BLaER1 treated with 17β-estradiol and CSF1 and Interleukin-3, amounts not matched to agents 10 nM and 100 nM (cell line): ENCODE results near the gene ANP32B.
A peak's percentile ranks its signal among the peaks of the same experiment; 100 is the strongest.
"Not testable (repeated sequence)": the region's sequence is repeated elsewhere in the genome, so short reads cannot be mapped to it uniquely, and the experiment has no call there.

Source experiments
- H3K27ac ChIP-seq, 11 experiments: shearing (Covaris generic); formaldehyde crosslinking; 2 replicates each; pipeline ENCODE4 v1.8.1; 2022
- H3K27me3 ChIP-seq, 11 experiments: shearing (Covaris generic); formaldehyde crosslinking; 2 replicates each; pipeline ENCODE4 v1.8.1; 2022
- H3K36me3 ChIP-seq, 11 experiments: shearing (Covaris generic); formaldehyde crosslinking; 2 replicates each; pipeline ENCODE4 v1.8.1; 2022
- H3K4me1 ChIP-seq, 10 experiments: shearing (Covaris generic); formaldehyde crosslinking; 2 replicates each; pipeline ENCODE4 v1.8.1; 2022
- H3K4me2 ChIP-seq, 11 experiments: shearing (Covaris generic); formaldehyde crosslinking; 2 replicates each; pipeline ENCODE4 v1.8.1; 2022
- H3K4me3 ChIP-seq, 10 experiments: shearing (Covaris generic); formaldehyde crosslinking; 2 replicates each; pipeline ENCODE4 v1.8.1; 2022
- H3K9ac ChIP-seq, 11 experiments: shearing (Covaris generic); formaldehyde crosslinking; 2 replicates each; pipeline ENCODE4 v1.8.1; 2022
- H3K9me3 ChIP-seq, 11 experiments: shearing (Covaris generic); formaldehyde crosslinking; replicated peaks in 1 of 11; 2 replicates each; pipeline ENCODE4 v1.8.1; 2022
- H4K20me1 ChIP-seq, 11 experiments: shearing (Covaris generic); formaldehyde crosslinking; 2 replicates each; pipeline ENCODE4 v1.8.1; 2022
- Cebpa-rat ChIP-seq, 11 experiments: shearing (Covaris generic); IDR thresholded peaks; 2 replicates each; pipeline ENCODE4 v1.8.1; 2022

ANP32B gene

DNA sequence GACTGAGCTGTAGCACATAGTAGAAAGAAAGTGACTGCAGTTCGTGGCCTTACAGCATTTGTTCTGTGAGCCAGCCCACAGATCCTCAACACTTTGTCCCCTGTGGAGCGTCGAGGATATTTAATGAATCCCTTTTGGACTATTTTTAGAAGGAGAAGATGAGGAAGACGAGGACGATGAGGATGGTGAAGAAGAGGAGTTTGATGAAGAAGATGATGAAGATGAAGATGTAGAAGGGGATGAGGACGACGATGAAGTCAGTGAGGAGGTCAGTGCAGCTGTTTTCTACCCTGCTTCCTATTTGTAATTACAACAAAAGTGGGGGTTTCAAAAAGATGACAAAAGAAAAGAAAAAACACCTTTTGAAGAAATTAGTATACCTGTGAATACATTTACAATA, 28.0 kb downstream of the ANP32B start:
- no peak overlapping the region for H3K27ac ChIP-seq
- H3K27me3 ChIP-seq: no peaks in the 10 kb centered on the region
- H4K20me1 ChIP-seq: peaks cover 17 to 95% (median 75%) of the 10 kb centered on the region in 11 experiments; a peak in 21 of 22 replicates
- H3K4me3 ChIP-seq: no peak overlapping the region
- H3K9ac ChIP-seq: no peak overlapping the region
- H3K36me3 ChIP-seq: peaks cover 95 to 100% (median 100%) of the 10 kb centered on the region in 11 experiments
- no peaks in the 10 kb centered on the region for H3K9me3 ChIP-seq
- TF ChIP-seq Cebpa-rat (IDR thresholded peaks at IDR 0.05): no peak
- H3K4me1 ChIP-seq: peaks cover 24 to 46% (median 38%) of the 10 kb centered on the region in 10 experiments
- H3K4me2 ChIP-seq: no peak overlapping the region

- H4K20me1 ChIP-seq: peaks cover 0 to 95% (median 54%) of the 10 kb centered on the region in 11 experiments; a peak in 17 of 22 replicates
- H3K4me2 ChIP-seq: no peak overlapping the region
- H3K27me3 ChIP-seq: no peaks in the 10 kb centered on the region
- no peak overlapping the region for H3K9ac ChIP-seq
- no peak for TF ChIP-seq Cebpa-rat (IDR thresholded peaks at IDR 0.05)
- H3K9me3 ChIP-seq: no peaks in the 10 kb centered on the region
- H3K4me3 ChIP-seq: no peak overlapping the region
- peaks cover 89 to 100% (median 98%) of the 10 kb centered on the region in 11 experiments for H3K36me3 ChIP-seq
- H3K4me1 ChIP-seq: no peaks in the 10 kb centered on the region
- H3K27ac ChIP-seq: no peak overlapping the region
These were observed 33.1 kb downstream of the ANP32B start for GRCh38 chr9:98016137-98016680.

GRCh38 chr9:98017306-98017705, 34.2 kb downstream of the ANP32B start:
- Histone ChIP-seq H3K4me2 (no peak overlapping the region), H3K27me3 (no peaks in the 10 kb centered on the region), H3K36me3 (peaks cover 78 to 100% (median 96%) of the 10 kb centered on the region in 11 experiments), H3K4me3 (no peak overlapping the region), H3K9ac (no peak overlapping the region), H3K4me1 (no peaks in the 10 kb centered on the region), H3K27ac (no peak overlapping the region), H4K20me1 (peaks cover 0 to 96% (median 55%) of the 10 kb centered on the region in 11 experiments; a peak in 16 of 22 replicates), H3K9me3 (no peaks in the 10 kb centered on the region)
- TF ChIP-seq Cebpa-rat (IDR thresholded peaks at IDR 0.05): no peak

- H4K20me1 ChIP-seq: peaks cover 0 to 87% (median 48%) of the 10 kb centered on the region in 11 experiments; a peak in 16 of 22 replicates
- H3K36me3 ChIP-seq: peaks cover 67 to 95% (median 86%) of the 10 kb centered on the region in 11 experiments
- H3K9me3 ChIP-seq: no peaks in the 10 kb centered on the region
- no peak overlapping the region for H3K27ac ChIP-seq
- H3K4me1 ChIP-seq: no peaks in the 10 kb centered on the region
- H3K9ac ChIP-seq: no peak overlapping the region
- no peak for TF ChIP-seq Cebpa-rat (IDR thresholded peaks at IDR 0.05)
- no peak overlapping the region for H3K4me3 ChIP-seq
- H3K4me2 ChIP-seq: no peak overlapping the region
- H3K27me3 ChIP-seq: no peaks in the 10 kb centered on the region
These were observed 35.2 kb downstream of the ANP32B start for GRCh38 chr9:98018347-98018746.

DNA sequence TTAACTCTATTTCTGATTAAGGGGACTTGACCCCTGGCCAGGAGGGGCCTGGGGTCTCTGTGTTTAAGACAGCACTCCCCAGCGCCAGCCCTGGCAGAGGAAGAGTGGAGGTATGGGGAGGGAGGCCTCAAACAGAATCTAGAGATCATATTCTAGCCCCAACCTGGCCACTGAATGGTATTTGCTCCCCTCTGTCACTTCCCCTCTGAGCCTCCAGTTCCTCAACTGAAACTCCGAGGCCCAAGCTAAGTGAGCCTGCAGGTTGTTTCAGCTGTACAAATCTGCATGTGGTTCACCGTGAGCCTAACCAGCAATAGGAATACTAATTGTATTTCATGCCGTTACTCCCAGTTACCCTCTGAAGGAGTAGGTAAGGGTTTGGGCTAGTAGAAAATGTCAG, 36.0 kb downstream of the ANP32B start:
- no peak for TF ChIP-seq Cebpa-rat (IDR thresholded peaks at IDR 0.05)
- Histone ChIP-seq H3K4me3 (no peak overlapping the region), H3K9me3 (no peaks in the 10 kb centered on the region), H3K27me3 (no peaks in the 10 kb centered on the region), H3K4me1 (no peaks in the 10 kb centered on the region), H3K9ac (no peak overlapping the region), H3K27ac (no peak overlapping the region), H3K4me2 (no peak overlapping the region), H3K36me3 (peaks cover 60 to 88% (median 78%) of the 10 kb centered on the region in 11 experiments), H4K20me1 (peaks cover 0 to 80% (median 43%) of the 10 kb centered on the region in 11 experiments; a peak in 16 of 22 replicates)

GRCh38 chr9:98019869-98020268, 36.7 kb downstream of the ANP32B start:
- not testable (repeated sequence) for H3K27ac ChIP-seq, H3K4me1 ChIP-seq, H3K4me2 ChIP-seq, H3K4me3 ChIP-seq, H3K9ac ChIP-seq, H3K27me3 ChIP-seq, H3K9me3 ChIP-seq
- peaks cover 52 to 80% (median 70%) of the 10 kb centered on the region in 11 experiments for H3K36me3 ChIP-seq
- H4K20me1 ChIP-seq: peaks cover 0 to 75% (median 38%) of the 10 kb centered on the region in 11 experiments; a peak in 16 of 22 replicates

DNA sequence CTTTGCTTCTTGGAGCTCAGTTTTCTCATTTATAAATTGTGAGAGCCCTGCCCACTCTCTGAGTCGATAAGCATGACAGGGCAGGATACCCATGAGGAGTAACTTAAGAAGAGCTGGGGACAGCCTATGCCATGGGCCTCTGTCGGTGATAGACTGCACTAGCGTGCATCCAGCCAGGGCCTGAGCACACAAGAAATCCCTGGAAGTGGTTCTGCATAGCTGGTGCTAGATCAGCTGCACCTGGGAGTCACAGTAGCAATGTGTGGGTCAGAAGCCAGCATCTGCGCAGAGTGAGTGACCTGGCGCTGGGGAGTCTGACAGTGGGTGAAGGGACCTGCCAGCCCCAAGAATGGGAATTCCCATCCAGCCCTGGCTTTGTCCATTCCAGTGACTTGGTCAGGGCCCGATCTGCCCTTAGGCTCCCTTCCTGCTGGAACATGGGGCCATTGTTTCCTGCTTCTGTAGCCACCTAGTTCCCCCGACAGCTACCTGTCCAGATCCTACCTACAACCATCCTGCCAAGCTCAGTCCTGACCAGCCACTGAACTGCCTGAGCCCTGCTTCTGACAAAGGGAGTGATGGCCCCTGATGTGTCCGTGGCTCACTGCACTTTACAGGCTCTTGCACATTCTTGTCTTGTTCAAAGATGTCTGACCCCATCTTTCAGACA, 37.5 kb downstream of the ANP32B start:
- TF ChIP-seq Cebpa-rat (IDR thresholded peaks at IDR 0.05): no peak
- Histone ChIP-seq H3K36me3 (peaks cover 45 to 72% (median 63%) of the 10 kb centered on the region in 11 experiments), H3K9me3 (no peaks in the 10 kb centered on the region), H4K20me1 (peaks cover 0 to 68% (median 37%) of the 10 kb centered on the region in 11 experiments; a peak in 16 of 22 replicates), H3K9ac (peak overlapping the region in 1 of 11 experiments; percentile 5; a peak in 1 of 22 replicates), H3K27ac (no peak overlapping the region), H3K4me3 (no peak overlapping the region), H3K4me2 (no peak overlapping the region), H3K4me1 (no peaks in the 10 kb centered on the region), H3K27me3 (no peaks in the 10 kb centered on the region)

DNA sequence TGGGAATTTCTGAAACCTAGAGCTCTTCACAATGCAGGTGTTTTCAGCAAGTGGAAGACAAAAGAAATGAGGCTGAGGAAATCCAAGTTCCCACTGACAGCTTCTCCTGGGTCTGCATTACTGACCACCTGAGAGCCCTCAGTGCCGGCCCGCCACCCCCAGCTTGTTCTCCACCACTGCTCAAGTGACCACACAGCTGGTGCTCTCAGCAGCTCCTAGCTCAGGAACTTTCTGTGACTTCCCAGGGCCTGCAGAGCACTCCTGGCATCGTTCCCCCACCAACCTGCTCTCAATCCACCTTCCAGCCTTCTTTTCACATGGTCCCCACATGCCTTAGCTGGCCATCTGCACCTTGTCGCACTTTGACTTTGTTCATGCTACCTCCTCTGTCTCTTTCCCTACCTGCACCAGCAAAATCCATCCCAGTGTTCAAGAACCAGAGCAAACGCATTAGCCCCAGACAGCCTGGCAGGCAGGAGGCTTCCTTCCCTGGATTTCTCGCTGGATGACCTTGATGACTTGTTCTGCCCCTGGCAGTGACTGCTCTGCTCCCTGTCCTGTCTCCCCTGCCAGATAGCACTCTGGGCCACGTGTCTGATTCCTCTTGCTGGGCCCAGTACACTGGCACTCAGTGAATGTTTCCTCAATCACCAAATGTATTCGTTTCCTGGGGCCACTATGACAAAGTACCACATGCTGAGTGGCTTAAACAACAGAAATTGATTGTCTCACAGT, 38.3 kb downstream of the ANP32B start:
- H3K27me3 ChIP-seq: no peaks in the 10 kb centered on the region
- H3K4me2 ChIP-seq: no peak overlapping the region
- H3K9ac ChIP-seq: no peak overlapping the region
- no peak for TF ChIP-seq Cebpa-rat (IDR thresholded peaks at IDR 0.05)
- no peak overlapping the region for H3K4me3 ChIP-seq
- peaks cover 36 to 65% (median 55%) of the 10 kb centered on the region in 11 experiments for H3K36me3 ChIP-seq
- H3K9me3 ChIP-seq: no peaks in the 10 kb centered on the region
- H3K27ac ChIP-seq: no peak overlapping the region
- H3K4me1 ChIP-seq: peaks cover 0 to 6% (median 0%) of the 10 kb centered on the region in 10 experiments; a peak in 1 of 20 replicates
- peaks cover 0 to 60% (median 37%) of the 10 kb centered on the region in 11 experiments; a peak in 16 of 22 replicates for H4K20me1 ChIP-seq

GRCh38 chr9:98022447-98022846, 39.3 kb downstream of the ANP32B start:
- no peak overlapping the region for H3K4me2 ChIP-seq
- no peak overlapping the region for H3K27ac ChIP-seq
- peaks cover 0 to 52% (median 32%) of the 10 kb centered on the region in 11 experiments; a peak in 14 of 22 replicates for H4K20me1 ChIP-seq
- no peak overlapping the region for H3K9ac ChIP-seq
- peaks cover 26 to 57% (median 45%) of the 10 kb centered on the region in 11 experiments for H3K36me3 ChIP-seq
- H3K9me3 ChIP-seq: no peaks in the 10 kb centered on the region
- no peak overlapping the region for H3K4me3 ChIP-seq
- H3K4me1 ChIP-seq: peaks cover 0 to 6% (median 0%) of the 10 kb centered on the region in 10 experiments; a peak in 1 of 20 replicates
- H3K27me3 ChIP-seq: no peaks in the 10 kb centered on the region
- no peak for TF ChIP-seq Cebpa-rat (IDR thresholded peaks at IDR 0.05)
